ENCODE results near the gene CYP19A1. TPM values are rescaled to one million over a fixed set of nuclear protein-coding genes. Genes with fewer than 3 reads are reported as not detected.

The CYP19A1 gene
- polyA plus RNA-seq, 1 of the 3 experiments (the other 2 are of a cell fraction), result 0.03 TPM

- POLR2A ChIA-PET, result no interaction called here
- CTCF ChIA-PET, result interaction anchor here (1.0 to 4.9 kb wide), 3 partner anchors 8 to 195 kb away, joined by 6 to 41 read pairs (median 31); no protein-coding TSS in a partner anchor
- no peak overlapping the region for H3K27ac ChIP-seq (ENCODE audit: low read depth in 2 of 2, low read length in 1 of 2)
Observed at GRCh38 chr15:51185213-51186159, 152.9 kb downstream of the CYP19A1 start.

More at GRCh38 chr15:51185213-51186159, 152.9 kb downstream of the CYP19A1 start:
- H2AFZ ChIP-seq (ENCODE audit: low read depth), result no peak overlapping the region
- DNase-seq, result no peak
- H3K27me3 ChIP-seq (ENCODE audit: insufficient read depth), result peaks cover 23% of the 10 kb centered on the region; the same call in 1 of the 2 replicates
- no peaks in the 10 kb centered on the region for H3K36me3 ChIP-seq (replicated peaks in 1 of 2; ENCODE audit: control insufficient read depth in 1 of 2, insufficient read depth in 2 of 2, low read length in 1 of 2)
- H3K9ac ChIP-seq, result no peak overlapping the region
- H3K4me1 ChIP-seq (ENCODE audit: control insufficient read depth in 1 of 2, insufficient read depth in 2 of 2, low read depth in 1 of 2, low read length in 1 of 2), result no peaks in the 10 kb centered on the region
- no peaks in the 10 kb centered on the region for H3K79me2 ChIP-seq (ENCODE audit: insufficient read depth)
- H4K20me1 ChIP-seq (ENCODE audit: insufficient read depth), result no peaks in the 10 kb centered on the region
- no peaks in the 10 kb centered on the region for H3K9me3 ChIP-seq
- TF ChIP-seq TAF1 (IDR thresholded peaks at IDR 0.05; ENCODE audit: borderline replicate concordance, low read depth, low read length) (no peak), FOXJ3 (CRISPR knock-in tag; IDR thresholded peaks at IDR 0.05) (no peak), EP300 (IDR thresholded peaks at IDR 0.05; ENCODE audit: borderline replicate concordance in 1 of 2, low read depth in 1 of 2, low read length in 1 of 2) (no peak), RFX5 (IDR thresholded peaks at IDR 0.05; ENCODE audit: low read length) (no peak), RCOR1 (IDR thresholded peaks at IDR 0.05; ENCODE audit: low read length) (no peak), SMC3 (IDR thresholded peaks at IDR 0.05; ENCODE audit: low read depth, low read length) (no peak), REST (IDR thresholded peaks at IDR 0.05; ENCODE audit: low read depth, low read length) (no peak), EZH2phosphoT487 (IDR thresholded peaks at IDR 0.05; ENCODE audit: borderline replicate concordance, low read depth) (no peak), FOSL2 (IDR thresholded peaks at IDR 0.05; ENCODE audit: borderline replicate concordance, low read depth) (no peak), GATA2 (CRISPR knock-in tag; IDR thresholded peaks at IDR 0.05) (no peak), GABPA (IDR thresholded peaks at IDR 0.05; ENCODE audit: low read depth) (no peak), TCF12 (IDR thresholded peaks at IDR 0.05) (no peak), MEF2A (IDR thresholded peaks at IDR 0.05; ENCODE audit: borderline replicate concordance, low read depth) (no peak), MAX (IDR thresholded peaks at IDR 0.05; ENCODE audit: low read depth) (no peak), CHD2 (IDR thresholded peaks at IDR 0.05; ENCODE audit: low read length, partially characterized antibody) (no peak), YY1 (IDR thresholded peaks at IDR 0.05; ENCODE audit: low read depth) (no peak), RXRA (IDR thresholded peaks at IDR 0.05; ENCODE audit: borderline replicate concordance, low read depth) (no peak)
- TF ChIP-seq, protein P1, sequence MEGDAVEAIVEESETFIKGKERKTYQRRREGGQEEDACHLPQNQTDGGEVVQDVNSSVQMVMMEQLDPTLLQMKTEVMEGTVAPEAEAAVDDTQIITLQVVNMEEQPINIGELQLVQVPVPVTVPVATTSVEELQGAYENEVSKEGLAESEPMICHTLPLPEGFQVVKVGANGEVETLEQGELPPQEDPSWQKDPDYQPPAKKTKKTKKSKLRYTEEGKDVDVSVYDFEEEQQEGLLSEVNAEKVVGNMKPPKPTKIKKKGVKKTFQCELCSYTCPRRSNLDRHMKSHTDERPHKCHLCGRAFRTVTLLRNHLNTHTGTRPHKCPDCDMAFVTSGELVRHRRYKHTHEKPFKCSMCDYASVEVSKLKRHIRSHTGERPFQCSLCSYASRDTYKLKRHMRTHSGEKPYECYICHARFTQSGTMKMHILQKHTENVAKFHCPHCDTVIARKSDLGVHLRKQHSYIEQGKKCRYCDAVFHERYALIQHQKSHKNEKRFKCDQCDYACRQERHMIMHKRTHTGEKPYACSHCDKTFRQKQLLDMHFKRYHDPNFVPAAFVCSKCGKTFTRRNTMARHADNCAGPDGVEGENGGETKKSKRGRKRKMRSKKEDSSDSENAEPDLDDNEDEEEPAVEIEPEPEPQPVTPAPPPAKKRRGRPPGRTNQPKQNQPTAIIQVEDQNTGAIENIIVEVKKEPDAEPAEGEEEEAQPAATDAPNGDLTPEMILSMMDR (IDR thresholded peaks at IDR 0.05), result no peak
- TF ChIP-seq, protein P2, sequence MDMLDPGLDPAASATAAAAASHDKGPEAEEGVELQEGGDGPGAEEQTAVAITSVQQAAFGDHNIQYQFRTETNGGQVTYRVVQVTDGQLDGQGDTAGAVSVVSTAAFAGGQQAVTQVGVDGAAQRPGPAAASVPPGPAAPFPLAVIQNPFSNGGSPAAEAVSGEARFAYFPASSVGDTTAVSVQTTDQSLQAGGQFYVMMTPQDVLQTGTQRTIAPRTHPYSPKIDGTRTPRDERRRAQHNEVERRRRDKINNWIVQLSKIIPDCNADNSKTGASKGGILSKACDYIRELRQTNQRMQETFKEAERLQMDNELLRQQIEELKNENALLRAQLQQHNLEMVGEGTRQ (IDR thresholded peaks at IDR 0.05; ENCODE audit: borderline replicate concordance, low read depth, low read length), result no peak
- 43% methylated on average over 12 of the region's 12 CpGs for WGBS (ENCODE audit: low lambda C conversion rate)
- H3F3A ChIP-seq (replicated peaks; ENCODE audit: insufficient read depth), result no peaks in the 10 kb centered on the region
- H3K9me2 ChIP-seq, result no peaks in the 10 kb centered on the region
- H3K4me2 ChIP-seq, result no peak overlapping the region
- no peak overlapping the region for H3K4me3 ChIP-seq (ENCODE audit: low read depth in 2 of 2, low read length in 1 of 2)

Data from SK-N-SH (cell line).